Neural progenitor cell (in vitro differentiated cells): ENCODE data around the gene B3GNT9. TPM values are rescaled to one million over a fixed set of nuclear protein-coding genes. Genes with fewer than 3 reads are reported as not detected.
A peak's percentile ranks its signal among the peaks of the same experiment; 100 is the strongest.

Experiments
- DNase-seq: peaks from one replicate; pipeline ENCODE4 v3.0.0-alpha.2; 2016; ENCODE audit warnings: low spot score
- H2AFZ ChIP-seq: fragments of 200-600 bp; sonication (generic); replicated peaks from 2 replicates; pipeline ENCODE4 v1.6.1; 2016; ENCODE audit warnings: antibody characterized with exemption
- H3F3A ChIP-seq: fragments of 200-600 bp; sonication (generic); 2 replicates; pipeline ENCODE4 v1.6.1; 2016; ENCODE audit warnings: antibody characterized with exemption, low read depth
- H3K27ac ChIP-seq: fragments of 200-600 bp; sonication (generic); 2 replicates; pipeline ENCODE4 v1.5.1; 2016; ENCODE audit warnings: mild to moderate bottlenecking
- H3K27me3 ChIP-seq: fragments of 200-600 bp; sonication (generic); 2 replicates; pipeline ENCODE4 v1.6.1; 2016; ENCODE audit warnings: mild to moderate bottlenecking, moderate library complexity
- H3K36me3 ChIP-seq: fragments of 200-600 bp; sonication (generic); 2 replicates; pipeline ENCODE4 v1.5.1; 2016
- H3K4me1 ChIP-seq: fragments of 200-600 bp; sonication (generic); 2 replicates; pipeline ENCODE4 v1.6.1; 2016; ENCODE audit warnings: mixed run types
- H3K4me2 ChIP-seq: fragments of 200-600 bp; sonication (generic); 2 replicates; pipeline ENCODE4 v1.6.1; 2016
- H3K4me3 ChIP-seq: fragments of 200-600 bp; sonication (generic); 2 replicates; pipeline ENCODE4 v1.5.1; 2016
- H3K79me2 ChIP-seq: fragments of 200-600 bp; sonication (generic); 2 replicates; pipeline ENCODE4 v1.6.1; 2016; ENCODE audit warnings: low read depth
- H3K9ac ChIP-seq: fragments of 200-600 bp; sonication (generic); 2 replicates; pipeline ENCODE4 v1.6.1; 2016
- H3K9me3 ChIP-seq: fragments of 200-600 bp; sonication (generic); 2 replicates; pipeline ENCODE4 v1.5.1; 2016; ENCODE audit warnings: low read depth
- H4K20me1 ChIP-seq: fragments of 200-600 bp; sonication (generic); 2 replicates; pipeline ENCODE4 v1.6.1; 2016; ENCODE audit warnings: low read depth
- H3K27ac Mint-ChIP-seq: 3 replicates; pipeline ENCODE4 v1.8.0; 2021; ENCODE audit warnings: mixed read lengths
- H3K27me3 Mint-ChIP-seq: 2 replicates; pipeline ENCODE4 v1.8.0; 2022; ENCODE audit warnings: low read depth, mild to moderate bottlenecking, inconsistent platforms, moderate library complexity, mixed read lengths; ENCODE audit not compliant: insufficient read depth
- H3K36me3 Mint-ChIP-seq: 3 replicates; pipeline ENCODE4 v1.8.0; 2021; ENCODE audit warnings: mixed read lengths
- H3K4me1 Mint-ChIP-seq: 3 replicates; pipeline ENCODE4 v1.8.0; 2021; ENCODE audit warnings: mixed read lengths
- H3K4me3 Mint-ChIP-seq: 3 replicates; pipeline ENCODE4 v1.8.0; 2021; ENCODE audit warnings: mild to moderate bottlenecking, moderate library complexity, mixed read lengths
- H3K9me3 Mint-ChIP-seq: 3 replicates; pipeline ENCODE4 v1.8.0; 2020; ENCODE audit warnings: mixed read lengths
- EZH2 ChIP-seq: fragments of 200-600 bp; sonication (generic); IDR thresholded peaks from 2 replicates; pipeline ENCODE4 v1.6.1; 2017; ENCODE audit warnings: antibody characterized with exemption, mild to moderate bottlenecking, moderate library complexity
- EZH2phosphoT487 ChIP-seq: fragments of 200-600 bp; sonication (generic); IDR thresholded peaks from 2 replicates; pipeline ENCODE4 v1.6.1; 2017; ENCODE audit warnings: antibody characterized with exemption
- total RNA-seq: library from RNA; depleted of rRNA; stranded (reverse); fragments of >200 nt; gene quantifications from 2 replicates; pipeline ENCODE4 v1.2.3, GENCODE V29; 2015; ENCODE audit warnings: low replicate concordance
- TF ChIP-seq, protein P1 (sequence below): fragments of 200-600 bp; sonication (generic); IDR thresholded peaks from 2 replicates; pipeline ENCODE4 v1.5.1; 2017; ENCODE audit warnings: antibody characterized with exemption, mild to moderate bottlenecking

The B3GNT9 gene
- total RNA-seq, 1 donor from 2014 or later: 2.6 TPM

DNA sequence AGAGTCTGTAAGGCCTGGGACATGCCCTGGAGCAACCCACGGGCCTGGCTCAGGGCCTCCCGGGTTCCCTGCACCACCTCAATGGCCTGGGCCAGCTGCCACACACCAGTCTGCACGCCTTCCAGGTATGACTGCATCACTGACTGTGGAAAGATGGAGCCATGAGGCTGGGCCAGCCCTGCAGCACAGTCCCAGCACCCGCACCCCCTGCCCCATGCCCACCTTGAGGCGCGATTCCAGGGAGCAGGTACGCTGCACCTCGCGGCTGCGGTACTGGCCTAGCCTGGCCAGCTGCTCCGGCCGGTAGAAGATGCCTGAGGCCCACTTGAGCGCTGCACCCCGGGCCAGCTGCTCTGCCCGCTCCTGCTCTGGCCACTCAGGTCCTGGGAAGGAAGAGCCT lies 38.0 kb upstream of the B3GNT9 start:
- peaks cover 28% of the 10 kb centered on the region for H3K4me1 Mint-ChIP-seq
- TF ChIP-seq EZH2: no peak
- no peak for TF ChIP-seq EZH2phosphoT487
- H2AFZ ChIP-seq: no peak overlapping the region
- peaks cover 33% of the 10 kb centered on the region for H3K27me3 ChIP-seq
- no peak overlapping the region for H3K4me2 ChIP-seq
- H3K27ac ChIP-seq: no peak overlapping the region
- peaks cover 40% of the 10 kb centered on the region for H4K20me1 ChIP-seq
- H3K27me3 Mint-ChIP-seq: peaks cover 17% of the 10 kb centered on the region
- no peak overlapping the region for H3K4me3 Mint-ChIP-seq
- no peak overlapping the region for H3K4me3 ChIP-seq
- H3K9ac ChIP-seq: no peak overlapping the region
- H3K9me3 Mint-ChIP-seq: no peaks in the 10 kb centered on the region
- no peak overlapping the region for H3K27ac Mint-ChIP-seq
- no peak for DNase-seq
- H3K36me3 Mint-ChIP-seq: peaks cover 2% of the 10 kb centered on the region
- peaks cover 18% of the 10 kb centered on the region for H3K79me2 ChIP-seq
- H3F3A ChIP-seq: peaks cover 14% of the 10 kb centered on the region
- H3K9me3 ChIP-seq: no peaks in the 10 kb centered on the region
- peaks cover 14% of the 10 kb centered on the region for H3K4me1 ChIP-seq
- no peaks in the 10 kb centered on the region for H3K36me3 ChIP-seq

DNA sequence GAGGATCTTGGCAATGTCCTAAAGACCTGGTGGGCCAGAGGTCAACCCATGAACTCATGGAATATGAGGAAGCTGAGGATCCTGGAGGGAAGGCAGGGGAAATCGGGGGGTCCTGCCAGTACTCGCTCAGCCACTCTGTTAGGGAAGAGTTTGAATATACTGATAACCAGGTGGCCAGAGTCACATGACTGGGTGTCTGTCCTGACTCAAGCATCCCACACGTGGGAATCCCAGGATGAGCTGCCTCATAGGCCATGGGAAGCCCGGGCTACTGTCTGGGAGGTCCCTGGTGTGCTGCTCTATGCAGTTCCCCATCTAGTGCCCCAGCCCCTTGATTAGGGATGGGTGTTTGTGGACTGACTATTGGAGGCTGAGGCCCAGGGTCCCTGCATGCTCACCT lies 37.5 kb upstream of the B3GNT9 start:
- Histone ChIP-seq H2AFZ (no peak overlapping the region), H3F3A (peaks cover 15% of the 10 kb centered on the region), H3K27me3 (peaks cover 33% of the 10 kb centered on the region), H3K36me3 (no peaks in the 10 kb centered on the region), H3K4me1 (peaks cover 14% of the 10 kb centered on the region), H3K9ac (no peak overlapping the region), H3K9me3 (no peaks in the 10 kb centered on the region), H4K20me1 (peaks cover 35% of the 10 kb centered on the region), H3K27ac (no peak overlapping the region), H3K4me2 (no peak overlapping the region), H3K4me3 (no peak overlapping the region), H3K79me2 (peaks cover 14% of the 10 kb centered on the region)
- H3K9me3 Mint-ChIP-seq: no peaks in the 10 kb centered on the region
- H3K4me1 Mint-ChIP-seq: peaks cover 24% of the 10 kb centered on the region
- H3K4me3 Mint-ChIP-seq: no peak overlapping the region
- H3K36me3 Mint-ChIP-seq: peaks cover 2% of the 10 kb centered on the region
- TF ChIP-seq EZH2phosphoT487 (no peak), EZH2 (no peak)
- TF ChIP-seq, protein P1, sequence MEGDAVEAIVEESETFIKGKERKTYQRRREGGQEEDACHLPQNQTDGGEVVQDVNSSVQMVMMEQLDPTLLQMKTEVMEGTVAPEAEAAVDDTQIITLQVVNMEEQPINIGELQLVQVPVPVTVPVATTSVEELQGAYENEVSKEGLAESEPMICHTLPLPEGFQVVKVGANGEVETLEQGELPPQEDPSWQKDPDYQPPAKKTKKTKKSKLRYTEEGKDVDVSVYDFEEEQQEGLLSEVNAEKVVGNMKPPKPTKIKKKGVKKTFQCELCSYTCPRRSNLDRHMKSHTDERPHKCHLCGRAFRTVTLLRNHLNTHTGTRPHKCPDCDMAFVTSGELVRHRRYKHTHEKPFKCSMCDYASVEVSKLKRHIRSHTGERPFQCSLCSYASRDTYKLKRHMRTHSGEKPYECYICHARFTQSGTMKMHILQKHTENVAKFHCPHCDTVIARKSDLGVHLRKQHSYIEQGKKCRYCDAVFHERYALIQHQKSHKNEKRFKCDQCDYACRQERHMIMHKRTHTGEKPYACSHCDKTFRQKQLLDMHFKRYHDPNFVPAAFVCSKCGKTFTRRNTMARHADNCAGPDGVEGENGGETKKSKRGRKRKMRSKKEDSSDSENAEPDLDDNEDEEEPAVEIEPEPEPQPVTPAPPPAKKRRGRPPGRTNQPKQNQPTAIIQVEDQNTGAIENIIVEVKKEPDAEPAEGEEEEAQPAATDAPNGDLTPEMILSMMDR: no peak
- peaks cover 17% of the 10 kb centered on the region for H3K27me3 Mint-ChIP-seq
- no peak overlapping the region for H3K27ac Mint-ChIP-seq
- DNase-seq: no peak

DNA sequence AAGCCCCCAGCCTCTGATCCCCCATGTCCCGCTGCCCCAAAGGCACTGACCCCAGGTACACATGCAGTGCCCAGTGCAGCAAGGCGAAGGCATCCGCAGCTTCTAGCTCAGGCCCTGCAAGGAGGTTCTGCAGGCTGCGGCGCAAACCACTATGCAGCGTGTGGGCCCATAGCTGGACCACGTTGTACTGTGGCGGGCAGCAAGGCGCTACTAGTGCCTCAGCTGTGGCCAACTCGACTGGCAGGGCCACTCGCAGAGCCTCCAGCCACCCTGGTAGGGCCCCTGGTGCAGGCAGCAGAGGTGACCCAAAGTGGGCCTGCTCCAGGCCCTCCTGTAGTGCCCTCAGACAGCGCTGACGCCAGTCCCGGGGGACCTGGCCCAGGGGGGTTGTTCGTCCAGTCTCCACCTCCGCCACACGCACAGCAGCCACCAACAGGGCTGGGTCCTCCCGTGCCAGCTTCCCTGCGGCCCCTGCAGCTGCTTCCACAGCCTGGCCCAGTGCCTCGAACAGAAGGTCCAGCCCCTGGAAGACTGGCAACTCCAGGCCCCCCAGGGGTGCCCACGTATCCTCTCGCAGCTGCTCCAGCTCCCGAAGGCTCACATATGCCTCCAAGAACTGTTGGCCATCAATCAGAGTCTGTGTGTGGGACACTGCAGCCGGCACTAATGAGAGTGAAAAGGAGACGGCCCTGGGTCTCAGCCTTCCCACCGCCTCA lies 36.5 kb upstream of the B3GNT9 start:
- TF ChIP-seq EZH2phosphoT487 (no peak), EZH2 (no peak)
- TF ChIP-seq, protein P1: no peak
- Histone ChIP-seq H3K4me3 (no peak overlapping the region), H3K4me2 (no peak overlapping the region), H3K27me3 (peaks cover 33% of the 10 kb centered on the region), H3K9me3 (no peaks in the 10 kb centered on the region), H4K20me1 (peaks cover 25% of the 10 kb centered on the region), H3K79me2 (peaks cover 14% of the 10 kb centered on the region), H3K9ac (no peak overlapping the region), H3K4me1 (peaks cover 12% of the 10 kb centered on the region), H3K27ac (no peak overlapping the region), H3F3A (peaks cover 15% of the 10 kb centered on the region), H2AFZ (no peak overlapping the region), H3K36me3 (no peaks in the 10 kb centered on the region)
- Mint-ChIP-seq H3K4me1 (peaks cover 15% of the 10 kb centered on the region), H3K27me3 (peaks cover 17% of the 10 kb centered on the region), H3K4me3 (no peak overlapping the region), H3K27ac (no peak overlapping the region), H3K36me3 (no peaks in the 10 kb centered on the region), H3K9me3 (no peaks in the 10 kb centered on the region)
- no peak for DNase-seq

DNA sequence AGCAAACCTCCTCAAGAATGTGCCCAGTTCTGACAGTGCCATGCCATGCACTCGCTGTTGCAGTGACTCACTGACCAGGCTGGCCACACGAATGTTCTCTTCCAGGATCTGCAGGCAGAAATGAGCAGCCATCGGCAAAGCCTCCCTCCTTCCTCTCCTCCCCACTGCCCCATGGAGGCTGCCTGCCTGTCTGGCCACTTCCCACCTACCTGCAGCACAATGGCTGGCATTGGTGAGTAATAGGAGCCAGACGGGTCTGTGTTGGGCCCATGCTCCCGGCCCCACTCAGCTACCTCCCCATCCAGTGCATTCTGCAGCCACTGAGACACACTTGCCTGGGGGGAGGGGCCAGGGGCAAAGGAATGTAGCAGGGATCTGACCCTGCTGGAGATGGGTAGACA lies 35.8 kb upstream of the B3GNT9 start:
- no peak overlapping the region for H3K4me2 ChIP-seq
- peaks cover 33% of the 10 kb centered on the region for H3K27me3 ChIP-seq
- Mint-ChIP-seq H3K27me3 (peaks cover 14% of the 10 kb centered on the region), H3K4me1 (peaks cover 11% of the 10 kb centered on the region), H3K4me3 (peak overlapping the region; percentile 71), H3K9me3 (no peaks in the 10 kb centered on the region), H3K36me3 (no peaks in the 10 kb centered on the region), H3K27ac (no peak overlapping the region)
- peaks cover 23% of the 10 kb centered on the region for H4K20me1 ChIP-seq
- peaks cover 11% of the 10 kb centered on the region for H3K79me2 ChIP-seq
- H3K9ac ChIP-seq: no peak overlapping the region
- TF ChIP-seq, protein P1: no peak
- TF ChIP-seq EZH2: no peak
- no peak for TF ChIP-seq EZH2phosphoT487
- no peak overlapping the region for H3K4me3 ChIP-seq
- H3K27ac ChIP-seq: no peak overlapping the region
- no peaks in the 10 kb centered on the region for H3K9me3 ChIP-seq
- peaks cover 12% of the 10 kb centered on the region for H3K4me1 ChIP-seq
- DNase-seq: no peak
- peaks cover 15% of the 10 kb centered on the region for H3F3A ChIP-seq
- H2AFZ ChIP-seq: no peak overlapping the region
- no peaks in the 10 kb centered on the region for H3K36me3 ChIP-seq
